HG03175 (cell line): ENCODE results near the gene ADAMTS17.

Source experiments
- ATAC-seq: cut with Tn5 transposase; IDR thresholded peaks from one replicate; pipeline ENCODE4 v1.9.1; 2021; ENCODE audit warnings: mild to moderate bottlenecking, moderate library complexity; ENCODE audit not compliant: unreplicated experiment

ADAMTS17 gene

DNA sequence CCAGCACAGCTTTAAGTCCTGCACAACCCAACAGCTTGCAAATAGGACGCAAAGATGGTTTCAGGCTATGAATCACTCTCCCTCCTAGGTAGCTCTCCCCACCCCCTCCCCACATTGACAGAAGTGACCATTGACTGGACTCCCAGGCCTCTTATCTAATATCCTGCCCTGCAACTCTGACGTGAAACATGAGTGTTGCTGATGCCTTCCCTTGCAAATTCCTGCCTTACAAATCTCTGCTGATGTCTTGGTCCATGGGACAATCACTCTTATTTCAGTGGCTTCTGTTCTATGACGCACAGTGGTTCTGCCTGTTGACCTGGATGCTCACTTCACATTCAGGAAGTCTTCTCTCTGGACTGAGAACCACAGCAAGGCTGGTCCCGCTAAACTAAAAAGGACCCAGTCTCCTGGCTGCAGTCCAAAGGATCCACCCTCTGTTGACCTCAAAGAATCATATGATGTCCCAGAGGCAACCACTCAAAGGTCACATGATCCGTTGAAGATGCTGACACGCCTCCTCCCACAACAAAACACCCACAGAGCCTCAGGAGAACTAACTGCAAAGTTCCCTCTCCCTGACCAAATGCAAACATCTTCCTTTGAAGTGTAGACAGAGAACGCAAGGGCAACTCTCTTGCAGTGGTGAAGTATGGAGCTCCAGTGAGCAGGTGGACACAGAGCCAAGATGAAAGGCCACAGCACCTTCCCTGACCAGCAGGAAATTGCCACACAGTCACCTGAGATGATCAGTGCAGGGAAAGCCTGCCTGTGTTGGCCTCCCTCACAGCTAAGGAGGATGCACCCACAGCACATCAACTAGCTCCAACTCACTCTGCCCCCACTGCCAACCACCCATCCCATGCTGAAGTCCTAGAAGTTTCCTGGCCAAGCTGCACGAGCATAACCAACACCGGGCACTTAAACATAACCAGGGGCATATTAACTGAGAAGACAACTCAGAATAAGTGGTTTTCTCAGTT, 112.3 kb downstream of the ADAMTS17 start:
- no peak for ATAC-seq

DNA sequence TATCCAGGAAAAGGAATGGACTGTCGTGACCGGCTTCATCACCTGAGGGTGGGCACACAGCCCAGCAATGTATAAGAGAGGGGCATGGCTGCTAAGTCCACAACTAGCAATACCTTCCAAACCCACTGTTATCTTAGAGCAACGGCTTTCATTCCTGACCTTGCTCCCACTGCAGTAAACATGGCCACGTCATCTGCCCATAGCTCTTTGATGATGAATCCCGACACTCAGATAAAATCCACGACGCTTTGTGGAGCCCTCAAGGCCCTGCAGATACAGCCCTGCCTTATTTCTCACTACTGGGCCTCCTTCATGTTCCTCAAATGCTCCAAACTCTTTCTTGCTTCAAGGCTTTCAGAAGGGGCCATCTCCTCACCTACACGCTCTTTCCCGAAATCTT, 114.0 kb downstream of the ADAMTS17 start:
- ATAC-seq, result no peak

DNA sequence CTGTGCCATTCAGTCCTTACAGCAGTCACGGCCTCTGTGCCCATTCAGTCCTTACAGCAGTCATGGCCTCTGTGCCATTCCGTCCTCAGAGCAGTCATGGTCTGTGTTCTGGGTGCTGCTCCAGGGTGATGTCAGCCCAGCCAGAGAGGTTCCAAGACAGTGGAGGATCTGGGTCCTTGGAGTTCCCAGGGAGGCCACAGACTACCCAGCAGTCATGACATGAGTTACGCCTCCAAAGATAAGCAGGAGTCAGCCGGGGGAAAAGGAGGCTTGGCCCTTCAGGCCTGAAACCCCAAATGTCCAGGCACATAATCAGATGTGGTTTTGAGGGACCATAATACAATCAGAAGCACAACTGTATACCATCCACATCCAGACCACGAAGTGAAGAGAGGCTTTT, 115.7 kb downstream of the ADAMTS17 start:
- no peak for ATAC-seq

DNA sequence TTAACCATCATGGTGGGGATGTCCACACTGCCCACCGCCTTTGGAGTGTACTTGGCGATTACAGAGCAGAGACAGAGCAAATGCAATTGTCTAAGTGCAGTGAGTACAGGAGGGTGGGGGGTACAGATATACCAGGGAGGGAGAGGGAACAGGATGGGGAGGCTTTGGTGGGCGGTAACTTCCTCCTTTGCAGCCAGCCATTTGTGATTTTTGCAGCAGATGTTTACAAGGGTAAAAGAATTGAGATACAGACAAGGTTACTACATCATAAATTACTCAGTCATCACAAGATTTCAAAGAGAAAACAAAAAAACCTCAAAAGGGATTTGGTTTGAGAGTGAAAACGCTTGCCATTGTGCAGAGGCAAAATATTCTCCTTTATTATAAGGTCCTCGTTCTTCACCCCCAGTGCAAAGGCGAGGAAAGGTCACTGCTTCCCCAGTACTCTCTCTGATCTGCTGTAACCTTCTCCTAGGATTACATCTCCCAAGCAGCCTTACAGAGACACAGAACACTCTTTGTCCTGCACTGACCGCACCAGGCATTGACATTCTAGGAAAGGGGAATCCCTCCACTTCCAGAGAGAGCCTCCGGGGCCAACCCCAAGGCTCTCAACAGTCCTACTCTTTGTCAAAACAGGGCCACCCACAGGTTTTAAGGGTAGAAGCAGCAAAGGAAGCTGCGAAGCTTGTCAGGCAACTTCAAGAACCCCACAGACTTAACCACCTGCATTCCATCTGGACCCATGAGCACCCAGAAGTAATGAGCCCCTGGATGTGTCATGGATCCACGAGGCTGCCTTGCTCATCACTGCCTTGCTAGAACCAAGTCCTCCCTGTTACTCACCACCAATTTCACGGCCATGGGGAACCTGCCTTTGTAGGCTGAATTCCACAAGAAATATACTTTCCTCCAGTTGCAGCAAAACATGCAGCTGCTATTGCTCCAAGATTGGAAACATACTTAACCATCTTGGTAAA, 117.3 kb downstream of the ADAMTS17 start:
- no peak for ATAC-seq

DNA sequence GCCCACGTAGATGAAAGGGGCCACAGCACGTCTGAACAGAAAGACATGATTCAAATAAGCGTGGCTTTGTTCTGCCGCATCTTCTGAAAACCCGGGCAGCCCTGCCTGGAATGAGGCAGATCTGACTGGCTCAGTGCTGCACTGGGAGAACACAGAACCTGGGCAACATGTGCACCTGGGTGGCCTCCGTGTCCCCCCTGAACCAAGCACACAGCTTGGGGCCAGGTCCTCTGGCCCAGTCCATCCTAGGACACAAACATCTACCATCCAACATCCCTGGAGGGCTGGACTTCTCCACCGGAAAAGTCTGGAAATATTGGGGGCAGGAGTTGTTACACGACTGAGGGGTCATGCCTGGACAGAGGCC, 119.4 kb downstream of the ADAMTS17 start:
- no peak for ATAC-seq

DNA sequence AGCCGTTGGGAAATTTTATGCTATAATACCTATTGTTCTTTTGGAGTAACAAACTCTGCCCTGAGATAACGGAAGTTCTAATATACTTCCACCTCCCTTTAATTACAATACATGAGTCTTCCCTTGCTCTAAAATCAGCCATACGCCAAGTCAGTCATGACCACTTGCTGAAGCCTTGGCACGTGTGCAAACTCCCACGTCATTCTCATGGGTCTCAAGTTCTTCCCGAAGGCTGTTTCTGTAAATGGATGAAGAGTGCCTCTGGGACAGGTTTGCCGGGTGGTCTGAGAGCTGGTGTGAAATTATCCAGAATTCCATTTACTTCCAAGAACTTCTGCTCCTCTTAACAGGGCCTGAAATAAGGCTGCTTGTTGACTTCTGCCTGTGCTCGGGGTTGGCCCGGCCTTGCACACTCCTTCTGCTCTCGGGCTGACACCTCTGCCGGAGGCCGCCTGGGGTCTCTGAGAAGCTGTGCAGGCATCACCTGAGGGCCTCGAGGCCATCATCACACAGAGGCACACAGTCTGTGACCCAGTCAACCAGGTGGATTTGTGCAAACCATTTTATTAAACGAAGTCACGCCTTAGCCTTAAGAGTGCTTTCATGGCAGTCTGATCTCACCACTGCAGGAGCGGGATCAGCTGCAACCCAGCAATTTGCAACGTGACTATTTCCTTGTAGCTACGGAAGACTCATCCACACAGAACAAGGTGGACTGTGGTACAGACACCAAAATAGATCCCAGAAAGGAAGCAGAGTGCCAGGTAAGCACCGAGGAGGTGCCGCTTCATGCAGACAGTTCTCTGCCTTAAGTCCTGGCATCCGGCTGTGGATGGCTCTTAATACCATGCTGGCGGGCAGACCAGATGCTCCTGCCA, 120.1 kb downstream of the ADAMTS17 start:
- no peak for ATAC-seq

DNA sequence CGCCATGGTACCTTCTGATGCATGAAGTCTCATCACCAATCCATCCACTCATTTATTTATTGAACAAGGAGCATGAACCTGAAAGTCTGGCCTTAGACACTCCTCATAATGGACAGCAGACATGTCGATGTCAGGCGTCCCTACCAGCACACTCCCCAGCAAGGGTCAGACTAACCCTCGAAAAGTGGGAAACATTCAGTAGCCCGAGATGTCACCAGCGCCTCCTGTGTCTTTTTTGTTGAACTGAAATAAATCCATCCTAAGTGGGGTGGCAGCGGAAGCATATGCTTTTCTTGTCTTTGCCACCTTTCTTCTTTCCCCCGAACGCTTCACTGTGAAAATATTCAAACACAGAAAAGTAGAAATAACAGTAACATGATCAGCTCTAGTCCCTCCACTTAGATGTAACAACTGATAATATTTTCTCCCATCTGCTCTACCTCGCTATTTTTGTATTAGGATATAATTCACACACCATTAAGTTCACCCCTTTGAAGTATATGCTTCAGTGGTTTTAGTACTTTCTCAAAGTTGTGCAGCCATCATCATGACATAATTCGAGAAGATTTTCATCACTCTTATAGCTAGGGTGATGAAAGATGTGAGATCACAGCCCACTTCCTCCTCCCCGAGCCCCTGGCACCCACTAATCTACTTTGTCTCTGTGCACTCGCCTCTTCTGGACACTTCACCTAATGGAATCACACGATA, 121.6 kb downstream of the ADAMTS17 start:
- ATAC-seq, result no peak

DNA sequence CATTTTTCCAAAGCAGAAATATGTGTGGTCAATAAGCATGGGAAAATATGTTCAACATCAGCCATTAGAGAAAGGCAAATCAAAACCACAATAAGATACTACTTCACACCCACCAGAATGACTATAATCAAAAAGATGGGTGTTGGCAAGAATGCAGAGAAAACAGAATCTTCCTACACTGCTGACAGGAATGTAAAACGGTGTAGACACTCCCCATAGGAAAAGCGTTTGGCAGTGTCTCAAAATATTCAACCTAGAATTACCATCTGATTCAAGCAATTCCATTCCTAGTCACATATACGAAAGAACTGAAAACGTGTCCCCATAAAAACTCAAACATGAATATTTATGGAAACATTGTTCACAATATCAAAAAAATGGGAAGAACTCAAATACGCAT, 123.3 kb downstream of the ADAMTS17 start:
- no peak for ATAC-seq

DNA sequence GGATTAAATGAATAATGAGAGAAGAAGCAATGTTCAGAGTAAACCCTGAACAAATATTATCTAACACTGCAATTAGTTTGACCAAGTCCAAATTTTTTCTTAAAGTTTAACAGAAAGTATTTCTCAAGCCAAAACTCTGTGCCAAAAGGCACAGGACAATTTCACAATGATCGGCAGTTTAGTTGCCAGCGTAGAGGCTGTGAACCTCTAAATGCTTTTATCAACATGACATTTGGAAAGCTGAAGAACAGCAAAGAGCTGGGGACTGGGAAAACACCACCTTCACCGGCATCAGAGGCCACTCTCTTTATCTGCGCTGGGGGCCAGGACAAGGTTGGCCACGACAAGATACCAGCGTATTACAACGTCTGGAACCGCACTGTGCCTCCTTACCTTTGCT, 125.6 kb downstream of the ADAMTS17 start:
- ATAC-seq, result no peak

DNA sequence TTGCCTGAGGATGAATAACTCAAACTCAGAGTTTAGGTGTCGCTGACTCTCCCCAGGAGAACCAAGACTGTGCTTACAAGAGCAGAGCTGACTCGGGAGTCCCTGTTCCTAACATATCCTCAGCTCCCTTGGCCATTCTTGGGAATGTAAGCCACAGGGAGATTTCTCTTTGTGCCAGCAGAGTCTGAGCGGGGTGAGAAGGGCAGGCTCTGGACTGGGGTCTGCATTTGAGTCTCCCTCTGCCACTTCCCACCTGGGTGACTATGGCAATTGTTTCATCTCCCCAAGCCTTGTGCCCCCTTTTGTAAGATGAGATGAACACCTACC, 126.0 kb downstream of the ADAMTS17 start:
- no peak for ATAC-seq

DNA sequence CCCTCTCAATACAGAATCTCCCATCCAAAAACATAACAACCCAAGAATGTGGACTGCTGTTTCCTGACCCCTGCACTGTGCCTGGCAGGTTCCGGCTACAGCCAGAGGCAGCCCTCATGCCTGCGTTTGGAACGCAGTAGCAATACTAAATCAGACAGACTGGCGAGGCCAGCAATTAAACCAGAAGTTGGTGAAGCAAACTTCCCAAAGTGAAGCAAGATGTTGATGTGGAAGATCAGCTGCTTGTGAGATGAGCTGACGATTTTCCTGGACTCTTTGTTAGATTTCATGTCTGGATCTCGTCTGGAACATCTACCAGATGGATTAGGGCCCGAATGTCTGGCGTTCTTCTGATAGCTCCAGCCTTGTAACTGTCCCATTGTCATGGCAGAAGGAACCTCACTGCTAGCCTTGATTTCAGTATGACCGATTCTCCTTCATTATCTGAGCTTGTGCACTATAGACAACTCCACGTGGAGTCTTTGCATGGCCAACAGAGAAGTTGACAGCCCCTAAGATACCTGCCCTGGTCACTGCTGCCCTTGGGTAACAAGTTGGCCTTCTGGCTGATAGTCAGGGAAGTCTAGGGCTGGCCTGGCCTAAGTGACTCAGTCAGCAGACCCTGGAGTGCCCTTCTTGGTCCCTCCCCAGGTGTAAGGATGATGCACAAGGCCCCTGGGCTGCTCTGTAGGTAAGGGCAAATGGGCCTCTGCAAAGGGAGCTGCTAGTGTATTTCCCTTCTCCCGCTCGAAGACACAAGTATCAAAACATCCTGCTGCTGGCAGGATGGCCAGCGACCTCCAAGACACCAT, 126.5 kb downstream of the ADAMTS17 start:
- ATAC-seq, result no peak

DNA sequence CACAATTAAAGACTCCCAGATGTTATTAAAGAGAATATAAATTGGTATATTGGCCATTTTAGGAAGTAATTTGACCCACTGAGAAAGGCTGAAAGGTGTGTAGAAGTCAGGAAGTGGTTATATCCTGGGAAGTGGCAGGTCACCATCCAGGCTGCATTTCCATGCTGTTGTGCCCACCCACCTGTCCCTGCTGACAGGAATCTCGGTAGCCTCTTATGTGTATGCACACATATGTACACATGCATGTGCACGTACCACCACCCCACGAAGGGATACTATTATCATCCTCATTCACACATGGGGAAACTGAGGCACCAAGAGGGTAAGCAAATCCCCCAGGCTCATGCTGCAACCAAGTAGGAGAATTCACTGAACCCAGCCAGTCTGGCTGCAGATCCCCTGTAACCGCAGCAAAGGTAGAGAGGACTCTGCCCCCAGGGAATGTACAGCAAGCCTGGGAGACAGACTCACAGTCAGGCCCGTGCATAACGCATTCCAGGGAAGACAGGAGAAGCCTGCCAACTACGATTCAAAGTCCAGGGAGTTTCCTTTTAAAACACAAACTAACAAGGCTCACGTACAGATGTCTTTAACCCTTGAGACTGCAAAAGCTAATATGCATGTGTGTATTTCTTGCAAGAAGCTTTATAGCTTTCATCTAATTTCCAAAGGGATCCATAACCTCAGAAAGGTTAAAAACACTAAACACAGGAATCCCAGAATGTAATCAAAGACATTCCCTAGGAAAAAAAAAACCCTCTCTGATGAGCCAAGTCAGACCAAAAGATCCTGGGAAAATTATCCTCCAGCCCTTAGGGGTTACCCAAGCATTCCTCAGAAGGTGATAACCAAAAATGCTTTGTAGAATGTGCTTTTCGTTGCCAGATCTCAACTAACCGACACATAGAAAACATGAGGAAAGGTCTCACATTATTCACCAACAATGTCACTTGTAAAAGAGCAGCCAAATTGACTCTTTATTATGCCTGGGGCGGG, 129.6 kb downstream of the ADAMTS17 start:
- ATAC-seq, result no peak

DNA sequence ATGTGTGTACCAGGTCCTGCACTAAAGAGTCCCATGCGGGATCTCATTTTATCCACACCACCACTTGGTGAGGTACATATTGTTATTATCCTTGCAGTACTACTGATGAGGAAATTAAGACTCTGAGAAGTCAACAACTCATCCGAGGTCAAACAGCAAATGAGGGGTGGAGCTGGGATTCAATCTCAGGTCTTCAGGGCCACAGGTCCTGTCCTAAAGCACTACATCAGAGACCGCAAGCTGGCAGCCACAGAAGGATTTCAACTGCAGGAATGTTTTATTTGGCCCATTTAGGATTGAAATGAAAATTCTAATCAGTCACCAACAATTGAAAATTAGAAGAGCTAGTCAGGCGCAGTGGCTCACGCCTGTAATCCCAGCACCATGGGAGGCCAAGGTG, 131.4 kb downstream of the ADAMTS17 start:
- no peak for ATAC-seq

DNA sequence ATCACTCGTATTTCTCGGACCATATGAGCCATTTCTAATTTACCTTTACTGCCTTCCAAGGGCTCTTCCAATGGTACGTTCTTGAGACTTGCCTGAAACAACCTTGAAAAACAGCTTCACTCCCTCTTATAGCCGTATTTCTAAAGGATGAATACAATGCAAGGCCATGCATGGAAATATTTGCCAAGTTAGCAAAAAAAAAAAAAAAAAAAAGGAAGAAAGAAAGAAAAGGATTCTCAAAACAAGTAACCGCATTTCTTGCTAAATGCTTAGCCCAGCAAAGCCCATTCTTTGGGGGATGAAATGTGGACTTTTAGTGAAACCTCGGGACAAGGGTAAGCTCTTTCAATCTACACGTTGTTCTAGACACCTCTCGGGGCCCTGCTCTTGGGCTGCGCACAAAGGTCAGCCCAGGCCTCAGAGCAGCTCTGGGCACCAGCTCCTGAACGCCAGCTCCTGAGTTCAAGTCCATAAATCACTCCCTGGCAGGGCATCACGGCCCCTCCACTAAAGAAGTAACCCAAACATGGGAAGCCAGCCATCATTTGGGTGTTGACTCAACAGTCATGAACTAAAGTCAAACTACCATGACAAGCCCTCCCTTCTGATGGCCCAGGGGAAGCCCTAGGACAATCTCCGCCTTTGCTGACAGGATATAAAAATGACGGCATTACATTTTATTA, 132.7 kb downstream of the ADAMTS17 start:
- no peak for ATAC-seq

DNA sequence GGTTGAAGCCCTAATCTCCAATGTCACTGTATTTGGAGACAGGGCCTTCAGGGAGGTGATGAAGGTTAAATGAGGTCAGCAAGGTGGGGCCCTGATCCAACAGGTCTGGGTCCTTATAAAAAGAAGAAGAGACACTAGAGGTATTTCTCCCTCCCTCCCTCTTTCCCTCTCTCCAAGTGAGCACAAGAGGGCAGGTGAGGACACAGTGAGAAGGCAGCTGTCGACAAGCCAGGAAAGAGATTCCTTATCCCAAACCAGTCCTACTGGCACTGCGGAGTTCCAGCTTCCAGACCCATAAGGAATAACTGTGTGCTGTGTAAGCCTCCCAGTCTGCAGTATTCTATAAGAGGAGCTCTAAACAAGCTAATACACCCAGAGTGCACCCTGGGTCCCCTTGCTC, 134.7 kb downstream of the ADAMTS17 start:
- no peak for ATAC-seq

DNA sequence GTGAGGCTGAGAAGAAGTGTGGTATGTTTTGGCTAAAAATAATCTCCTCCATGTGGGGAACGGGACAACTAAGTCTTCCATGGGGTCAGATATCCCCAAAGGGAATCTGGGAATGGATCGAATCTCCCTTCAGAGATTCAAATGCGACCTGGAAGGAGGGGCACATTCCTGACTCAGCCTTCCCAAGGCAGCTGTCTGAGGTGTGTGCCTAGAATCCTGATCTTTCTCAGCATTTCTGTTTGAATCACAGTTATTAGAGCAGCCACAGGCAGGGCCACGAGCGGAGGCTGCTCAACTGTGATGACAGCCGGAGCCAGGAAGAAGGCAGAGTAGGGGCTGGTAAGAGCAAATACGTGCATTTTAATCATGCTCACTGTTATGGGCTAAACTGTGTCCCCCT, 135.1 kb downstream of the ADAMTS17 start:
- no peak for ATAC-seq

DNA sequence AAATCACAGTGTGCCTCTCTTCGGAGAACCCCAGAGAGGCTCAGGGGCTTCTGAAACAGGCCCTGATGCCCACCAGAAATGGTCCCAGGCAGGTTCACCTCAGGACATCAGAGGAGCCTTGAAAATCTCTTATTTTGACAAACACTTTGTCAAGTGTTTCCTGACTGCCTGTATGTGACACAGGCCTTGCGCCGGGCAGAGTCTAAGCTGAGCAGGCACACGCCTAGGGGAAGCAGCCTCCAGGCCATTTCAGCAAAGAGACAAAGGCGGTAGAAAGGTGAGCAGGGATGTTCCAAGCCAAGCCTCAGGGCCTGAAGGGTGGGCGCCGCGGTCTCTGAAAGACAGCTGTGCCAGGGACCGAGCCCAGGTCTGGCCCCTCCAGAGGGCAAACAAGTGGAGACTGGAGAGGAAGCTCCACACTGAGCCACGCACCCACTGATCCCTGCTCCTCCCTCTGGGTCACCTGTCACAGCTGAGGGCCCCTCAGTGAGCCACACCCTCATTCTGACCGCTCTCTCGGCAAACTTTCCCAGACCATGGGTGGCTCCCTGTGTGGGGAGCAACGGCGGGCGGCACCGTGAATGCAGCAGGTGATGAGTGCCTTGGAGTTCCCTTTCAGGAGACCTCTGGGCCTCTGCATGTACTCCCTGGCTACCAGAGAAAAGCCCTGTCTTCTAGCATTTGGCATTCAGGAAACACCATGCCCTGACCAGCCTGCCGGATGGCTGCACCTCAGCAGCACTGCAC, 136.1 kb downstream of the ADAMTS17 start:
- ATAC-seq, result no peak
